Nephron (organoid): ENCODE data around the gene MYDGF.

Experiments used
- H3K27ac Mint-ChIP-seq, 3 experiments: 2 replicates each; pipeline ENCODE4 v1.8.0; 2020; ENCODE audit warnings: mixed read lengths in 3 of 3, mild to moderate bottlenecking in 2 of 3, moderate library complexity in 1 of 3
- H3K27me3 Mint-ChIP-seq: 2 replicates; pipeline ENCODE4 v1.8.0; 2021; ENCODE audit warnings: low read depth, mild to moderate bottlenecking, moderate library complexity, mixed read lengths
- H3K36me3 Mint-ChIP-seq: 2 replicates; pipeline ENCODE4 v1.8.0; 2020; ENCODE audit warnings: low read depth, mixed read lengths
- H3K4me1 Mint-ChIP-seq: 2 replicates; pipeline ENCODE4 v1.8.0; 2020; ENCODE audit warnings: mixed read lengths
- H3K4me3 Mint-ChIP-seq, 3 experiments: 2 replicates each; pipeline ENCODE4 v1.8.0; 2020; ENCODE audit warnings: mild to moderate bottlenecking in 3 of 3, mixed read lengths in 3 of 3, moderate library complexity in 2 of 3
- H3K9me3 Mint-ChIP-seq: 2 replicates; pipeline ENCODE4 v1.8.0; 2020; ENCODE audit warnings: mixed read lengths
- CTCF ChIP-seq, 3 experiments: fragments of 200-600 bp; sonication (generic); IDR thresholded peaks; one replicate each; pipeline ENCODE4 v1.5.0; 2021; ENCODE audit warnings: antibody characterized with exemption in 3 of 3; ENCODE audit not compliant: unreplicated experiment in 3 of 3

MYDGF gene

GRCh38 chr19:4638828-4639530 is 31.2 kb downstream of the MYDGF start, which contains the start of gene TNFAIP8L1:
TNFAIP8L1 (plus strand) TSS chr19:4639516; CDS start chr19:4651870, 12,354 bp downstream.
- TF ChIP-seq CTCF (IDR thresholded peaks at IDR 0.05; ENCODE audit: unreplicated experiment in 3 of 3): no peak
- Mint-ChIP-seq H3K4me1 (peaks cover 9% of the 10 kb centered on the region), H3K36me3 (no peaks in the 10 kb centered on the region), H3K27me3 (peaks cover 3% of the 10 kb centered on the region), H3K9me3 (no peaks in the 10 kb centered on the region), H3K4me3 (peak within 1 kb of the TSS; percentile 90 to 93 (median 93)), H3K27ac (peak within 1 kb of the TSS; percentile 87 to 97 (median 89))

- peaks cover 5% of the 10 kb centered on the region for H3K27me3 Mint-ChIP-seq
- TF ChIP-seq CTCF (IDR thresholded peaks at IDR 0.05; ENCODE audit: unreplicated experiment in 3 of 3): no peak
- H3K4me3 Mint-ChIP-seq: no peak overlapping the region
- H3K9me3 Mint-ChIP-seq: no peaks in the 10 kb centered on the region
- peaks cover 12% of the 10 kb centered on the region for H3K4me1 Mint-ChIP-seq
- H3K27ac Mint-ChIP-seq: peak overlapping the region in 1 of 3 experiments; percentile 87
- H3K36me3 Mint-ChIP-seq: no peaks in the 10 kb centered on the region
Observed at GRCh38 chr19:4638317-4638716, 31.8 kb downstream of the MYDGF start.

GRCh38 chr19:4636761-4637160 is 33.4 kb downstream of the MYDGF start:
- no peaks in the 10 kb centered on the region for H3K9me3 Mint-ChIP-seq
- no peak for TF ChIP-seq CTCF (IDR thresholded peaks at IDR 0.05; ENCODE audit: unreplicated experiment in 3 of 3)
- peaks cover 15% of the 10 kb centered on the region for H3K4me1 Mint-ChIP-seq
- H3K27me3 Mint-ChIP-seq: peaks cover 7% of the 10 kb centered on the region
- peak overlapping the region; percentile 71 to 79 (median 79) for H3K4me3 Mint-ChIP-seq
- no peaks in the 10 kb centered on the region for H3K36me3 Mint-ChIP-seq
- H3K27ac Mint-ChIP-seq: peak overlapping the region; percentile 46 to 80 (median 72)

- H3K4me3 Mint-ChIP-seq: peak overlapping the region; percentile 71 to 79 (median 79)
- no peaks in the 10 kb centered on the region for H3K36me3 Mint-ChIP-seq
- peak; percentile 92 to 97 (median 97) for TF ChIP-seq CTCF (IDR thresholded peaks at IDR 0.05; ENCODE audit: unreplicated experiment in 3 of 3)
Observed at GRCh38 chr19:4636151-4636717, 33.9 kb downstream of the MYDGF start.

GRCh38 chr19:4635754-4636116 is 34.4 kb downstream of the MYDGF start:
- TF ChIP-seq CTCF (IDR thresholded peaks at IDR 0.05; ENCODE audit: unreplicated experiment in 3 of 3): no peak
- Mint-ChIP-seq H3K9me3 (no peaks in the 10 kb centered on the region), H3K36me3 (no peaks in the 10 kb centered on the region), H3K27me3 (peaks cover 7% of the 10 kb centered on the region), H3K4me3 (peak overlapping the region; percentile 68 to 77 (median 74)), H3K27ac (peak overlapping the region in 1 of 3 experiments; percentile 61), H3K4me1 (peaks cover 15% of the 10 kb centered on the region)

More at GRCh38 chr19:4636151-4636717, 33.9 kb downstream of the MYDGF start:
- H3K4me1 Mint-ChIP-seq: peaks cover 15% of the 10 kb centered on the region
- H3K27ac Mint-ChIP-seq: peak overlapping the region; percentile 46 to 80 (median 72)
- H3K9me3 Mint-ChIP-seq: no peaks in the 10 kb centered on the region
- peaks cover 7% of the 10 kb centered on the region for H3K27me3 Mint-ChIP-seq
